Stimulated activated effector memory CD8-positive, alpha-beta T cell treated with anti-CD3 and anti-CD28 coated beads, Interleukin-12 subunit alpha, Interleukin-12 subunit beta, amount 100 ng/mL, for 72 hours (primary cell): ENCODE results near the gene ADAMTS14.

Experiments used
- ATAC-seq: fragments of 150-1000 bp; cut with Tn5 transposase; 2 replicates; pipeline ENCODE4 v1.10.0; 2021
- DNase-seq, 2 donors: peaks; one replicate each; pipeline ENCODE4 v3.0.0; 2021 to 2022; ENCODE audit warnings: low spot score in 2 of 2
- H3K27ac Mint-ChIP-seq: one replicate; pipeline ENCODE4 v1.8.0; 2022; ENCODE audit warnings: mild to moderate bottlenecking, mixed read lengths
- H3K36me3 Mint-ChIP-seq: one replicate; pipeline ENCODE4 v1.8.0; 2022; ENCODE audit warnings: mild to moderate bottlenecking, mixed read lengths
- H3K4me1 Mint-ChIP-seq: one replicate; pipeline ENCODE4 v1.8.0; 2022; ENCODE audit warnings: mixed read lengths
- H3K4me3 Mint-ChIP-seq: one replicate; pipeline ENCODE4 v1.8.0; 2022; ENCODE audit warnings: mild to moderate bottlenecking, mixed read lengths
- H3K9me3 Mint-ChIP-seq: one replicate; pipeline ENCODE4 v1.8.0; 2022; ENCODE audit warnings: mixed read lengths

Gene ADAMTS14

DNA sequence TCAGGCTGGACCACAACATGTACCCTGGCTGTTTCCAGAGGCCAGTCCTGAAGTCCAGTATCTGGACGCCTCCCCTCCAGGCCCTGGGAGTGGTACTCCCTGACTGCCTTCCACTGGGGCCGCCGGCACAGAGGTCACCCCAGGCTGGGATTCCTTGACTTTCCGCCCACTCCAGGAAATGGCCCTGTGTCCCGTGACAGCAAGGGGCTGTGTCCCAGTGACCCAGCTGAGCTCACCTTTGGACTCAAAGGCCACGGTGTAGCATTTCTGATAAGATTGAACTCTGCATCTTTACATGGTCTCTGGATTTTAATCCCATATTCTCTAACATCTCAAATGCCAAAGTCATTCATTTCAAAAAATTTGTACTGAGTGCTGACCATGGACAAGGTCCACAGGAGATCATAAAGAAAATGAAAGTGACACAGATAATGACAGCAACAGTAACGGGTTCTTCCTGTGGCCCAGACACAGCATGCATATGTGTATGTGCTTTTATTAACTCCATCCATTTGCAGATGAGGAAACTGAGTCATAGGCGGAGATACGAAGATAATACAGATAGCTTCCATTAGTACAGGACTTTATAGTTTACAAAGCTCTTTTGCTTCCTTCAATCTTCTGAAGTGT, 5.4 kb downstream of the ADAMTS14 start:
- Mint-ChIP-seq H3K4me1 (peaks cover 15% of the 10 kb centered on the region), H3K9me3 (no peaks in the 10 kb centered on the region), H3K27ac (no peak overlapping the region), H3K36me3 (no peaks in the 10 kb centered on the region), H3K4me3 (no peak overlapping the region)
- ATAC-seq (no peak), DNase-seq (no peak)

DNA sequence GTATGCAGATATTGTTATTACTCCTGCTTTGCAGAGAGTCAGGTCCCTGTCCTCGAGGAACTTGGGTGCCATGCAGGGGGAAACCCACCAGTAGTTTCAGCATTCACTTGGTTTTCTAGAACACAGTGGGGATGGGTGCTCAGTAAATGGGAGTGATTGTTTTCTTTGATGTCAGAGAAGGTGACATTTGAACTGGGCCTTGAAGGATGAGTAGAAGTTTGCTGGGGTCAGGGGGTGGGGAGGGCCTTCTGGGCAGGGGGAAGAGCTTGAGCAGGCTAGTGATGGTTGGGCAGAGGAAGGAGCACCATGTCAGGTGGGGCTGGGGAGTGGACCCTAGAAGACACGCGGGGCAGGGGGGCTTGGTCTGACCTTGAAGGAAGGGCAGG, 5.9 kb downstream of the ADAMTS14 start:
- no peaks in the 10 kb centered on the region for H3K9me3 Mint-ChIP-seq
- H3K4me3 Mint-ChIP-seq = no peak overlapping the region
- DNase-seq = no peak
- H3K36me3 Mint-ChIP-seq = no peaks in the 10 kb centered on the region
- H3K27ac Mint-ChIP-seq = peak overlapping the region; percentile 39
- ATAC-seq = no peak
- H3K4me1 Mint-ChIP-seq = peaks cover 15% of the 10 kb centered on the region

DNA sequence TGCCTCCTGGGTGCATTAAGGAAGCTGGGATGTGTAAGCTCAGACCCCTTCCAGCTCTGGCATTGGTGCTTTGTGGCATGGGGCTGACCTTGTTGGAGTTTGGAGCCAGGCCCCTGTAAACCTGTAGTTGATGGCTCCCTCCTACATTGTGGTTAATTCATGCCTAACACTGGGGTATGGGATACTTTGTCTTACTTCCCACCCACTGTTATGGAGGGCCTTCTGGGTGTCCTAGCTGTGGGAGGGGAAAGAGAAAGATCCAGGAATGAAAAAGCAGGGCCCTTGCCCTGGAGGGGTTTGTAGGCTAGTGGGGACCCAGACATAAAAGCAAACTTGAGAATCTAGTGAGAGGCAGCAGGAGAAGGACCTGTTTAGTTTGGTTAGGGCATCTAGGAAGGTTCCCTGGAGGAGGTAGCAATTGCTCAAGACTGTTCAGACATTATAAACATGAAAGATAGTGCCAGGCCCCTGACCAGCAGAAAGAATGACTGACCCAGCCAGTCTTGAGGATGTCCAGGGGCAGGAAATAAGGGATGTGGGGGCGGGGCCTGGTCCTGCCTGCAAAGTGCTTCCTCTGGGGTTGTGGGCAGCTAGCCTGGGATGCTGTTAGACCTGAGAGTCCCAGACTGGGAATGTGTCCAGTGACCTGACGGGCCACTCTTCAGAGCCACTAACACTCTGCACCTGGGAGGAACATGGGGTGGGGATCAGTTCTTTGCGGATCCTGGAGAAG, 6.6 kb downstream of the ADAMTS14 start:
- H3K36me3 Mint-ChIP-seq = no peaks in the 10 kb centered on the region
- H3K4me1 Mint-ChIP-seq = peaks cover 20% of the 10 kb centered on the region
- H3K27ac Mint-ChIP-seq = peak overlapping the region; percentile 39
- no peaks in the 10 kb centered on the region for H3K9me3 Mint-ChIP-seq
- DNase-seq (no peak), ATAC-seq (no peak)
- no peak overlapping the region for H3K4me3 Mint-ChIP-seq

DNA sequence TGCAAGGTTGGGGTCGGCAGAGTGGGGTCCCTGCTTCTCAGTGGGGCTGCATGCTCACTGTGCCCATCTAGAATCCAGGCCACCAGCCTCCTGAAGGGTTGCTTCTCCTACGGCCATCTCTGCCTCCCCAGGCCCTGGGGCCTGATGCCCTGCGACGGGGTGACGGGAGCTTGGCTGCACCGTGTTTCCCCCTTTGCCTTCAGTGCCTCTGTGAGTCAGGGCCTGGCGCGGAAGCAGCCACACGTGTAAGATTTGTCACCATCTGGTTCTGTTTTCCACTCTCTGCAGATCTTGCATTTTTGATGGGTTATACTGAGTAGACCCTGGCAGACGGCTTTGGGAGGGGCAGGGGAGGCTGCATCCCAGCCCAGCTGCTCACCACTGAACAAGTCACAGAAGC, 7.2 kb downstream of the ADAMTS14 start:
- Mint-ChIP-seq H3K9me3 (no peaks in the 10 kb centered on the region), H3K4me1 (peaks cover 21% of the 10 kb centered on the region), H3K4me3 (no peak overlapping the region), H3K27ac (no peak overlapping the region), H3K36me3 (no peaks in the 10 kb centered on the region)
- ATAC-seq = no peak
- no peak for DNase-seq

GRCh38 chr10:70680899-70681730, 8.8 kb downstream of the ADAMTS14 start:
- Mint-ChIP-seq H3K4me3 (no peak overlapping the region), H3K9me3 (no peaks in the 10 kb centered on the region), H3K27ac (no peak overlapping the region), H3K4me1 (peaks cover 26% of the 10 kb centered on the region), H3K36me3 (peaks cover 7% of the 10 kb centered on the region)
- DNase-seq (no peak), ATAC-seq (peak; percentile 3)

- peak overlapping the region; percentile 60 for H3K27ac Mint-ChIP-seq
- H3K9me3 Mint-ChIP-seq = no peaks in the 10 kb centered on the region
- peak; percentile 8 for ATAC-seq
Measured at GRCh38 chr10:70681731-70682005, 9.4 kb downstream of the ADAMTS14 start.

DNA sequence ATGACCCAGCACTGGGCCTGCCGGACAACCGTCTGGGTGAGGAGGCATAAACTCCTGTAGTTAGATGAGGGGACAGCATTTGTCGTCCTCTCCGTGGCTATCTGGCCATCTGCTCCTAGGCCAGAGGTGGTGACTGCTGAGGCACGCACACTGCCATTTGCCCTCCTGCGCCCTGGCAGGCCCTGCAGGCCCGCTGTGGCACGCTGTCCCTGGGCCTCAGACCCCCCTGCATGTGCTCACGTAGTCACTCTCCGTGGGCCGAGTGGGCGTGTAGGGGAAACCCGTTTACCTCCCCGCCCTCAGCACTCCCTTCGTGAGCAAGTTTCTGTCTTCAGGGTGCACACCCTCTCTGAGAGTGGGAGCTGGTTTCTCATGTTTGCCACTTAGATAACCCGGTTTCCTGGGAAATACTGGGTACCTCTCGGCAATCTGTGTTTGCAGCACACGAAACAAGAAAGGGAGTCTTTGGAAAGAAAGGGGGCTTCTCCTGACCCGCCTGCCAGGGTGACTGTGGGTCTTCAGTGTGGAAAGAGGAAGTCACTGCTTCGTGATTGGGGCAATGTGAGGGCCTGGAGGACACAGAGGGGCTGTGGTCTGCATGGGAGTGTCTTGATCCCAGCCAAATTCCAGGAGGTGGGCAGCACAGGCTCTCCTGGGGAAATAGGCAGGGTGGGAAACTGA, 10.8 kb downstream of the ADAMTS14 start:
- Mint-ChIP-seq H3K4me3 (no peak overlapping the region), H3K4me1 (peaks cover 26% of the 10 kb centered on the region), H3K27ac (peak overlapping the region; percentile 88), H3K9me3 (no peaks in the 10 kb centered on the region), H3K36me3 (peaks cover 7% of the 10 kb centered on the region)
- peak; percentile 73 for ATAC-seq
- DNase-seq = no peak

More at GRCh38 chr10:70681731-70682005, 9.4 kb downstream of the ADAMTS14 start:
- Mint-ChIP-seq H3K4me3 (no peak overlapping the region), H3K4me1 (peaks cover 26% of the 10 kb centered on the region), H3K36me3 (peaks cover 7% of the 10 kb centered on the region)
- DNase-seq = no peak

GRCh38 chr10:70683601-70683934, 11.3 kb downstream of the ADAMTS14 start:
- Mint-ChIP-seq H3K27ac (peak overlapping the region; percentile 88), H3K36me3 (peaks cover 7% of the 10 kb centered on the region), H3K4me3 (no peak overlapping the region), H3K4me1 (peaks cover 26% of the 10 kb centered on the region), H3K9me3 (no peaks in the 10 kb centered on the region)
- no peak for DNase-seq
- no peak for ATAC-seq

DNA sequence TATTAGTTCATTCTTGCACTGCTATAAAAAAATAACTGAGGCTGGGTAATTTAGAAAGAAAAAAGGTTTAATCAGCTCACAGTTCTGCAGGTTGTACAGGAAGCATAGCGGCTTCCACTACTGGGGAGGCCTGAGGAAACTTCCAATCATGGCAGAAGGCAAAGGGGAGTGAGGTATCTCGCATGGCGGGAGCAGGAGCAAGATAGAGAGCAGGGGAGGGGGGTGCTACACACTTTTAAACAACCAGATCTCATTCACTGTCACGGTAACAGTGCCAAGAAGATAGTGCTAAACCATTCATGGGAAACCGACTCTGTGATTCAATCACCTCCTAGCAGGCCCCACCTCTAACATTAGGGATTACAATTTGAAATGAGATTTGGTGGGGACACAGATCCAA, 11.6 kb downstream of the ADAMTS14 start:
- H3K4me3 Mint-ChIP-seq = no peak overlapping the region
- H3K9me3 Mint-ChIP-seq = no peaks in the 10 kb centered on the region
- peak overlapping the region; percentile 88 for H3K27ac Mint-ChIP-seq
- ATAC-seq (no peak), DNase-seq (no peak)
- peaks cover 26% of the 10 kb centered on the region for H3K4me1 Mint-ChIP-seq
- peaks cover 7% of the 10 kb centered on the region for H3K36me3 Mint-ChIP-seq

- H3K4me1 Mint-ChIP-seq = peaks cover 26% of the 10 kb centered on the region
- DNase-seq (no peak), ATAC-seq (no peak)
- H3K4me3 Mint-ChIP-seq = no peak overlapping the region
- H3K9me3 Mint-ChIP-seq = no peaks in the 10 kb centered on the region
- no peak overlapping the region for H3K27ac Mint-ChIP-seq
- H3K36me3 Mint-ChIP-seq = peaks cover 7% of the 10 kb centered on the region
Measured at GRCh38 chr10:70684374-70684773, 12.1 kb downstream of the ADAMTS14 start.

- Mint-ChIP-seq H3K27ac (peak overlapping the region; percentile 17), H3K4me3 (no peak overlapping the region), H3K4me1 (peaks cover 26% of the 10 kb centered on the region), H3K36me3 (peaks cover 7% of the 10 kb centered on the region), H3K9me3 (no peaks in the 10 kb centered on the region)
- ATAC-seq (no peak), DNase-seq (no peak)
Measured at GRCh38 chr10:70684839-70685454, 12.6 kb downstream of the ADAMTS14 start.

DNA sequence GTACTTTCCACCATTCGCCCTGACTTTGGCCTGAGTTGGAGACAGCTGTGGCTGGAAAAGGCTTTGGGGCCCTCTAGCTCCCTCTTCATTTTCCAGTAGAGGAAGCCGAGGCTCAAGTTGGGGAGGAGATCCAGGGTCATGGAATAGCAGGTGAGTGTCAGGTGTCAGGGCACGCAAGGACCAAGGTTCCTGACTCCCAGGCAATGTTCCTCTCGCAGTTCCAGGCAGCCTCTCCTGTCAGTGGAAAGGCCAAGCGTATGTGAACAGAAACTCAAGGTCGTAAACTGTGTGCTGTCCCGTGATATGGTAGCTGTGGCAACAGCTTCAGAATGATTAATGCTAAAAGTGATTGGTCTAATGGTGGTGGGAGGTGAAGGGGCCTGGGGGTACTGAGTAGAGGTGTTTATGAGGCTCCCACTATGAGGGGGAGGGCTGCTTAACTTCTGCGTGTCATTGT, 13.2 kb downstream of the ADAMTS14 start:
- DNase-seq (no peak), ATAC-seq (no peak)
- Mint-ChIP-seq H3K36me3 (peaks cover 7% of the 10 kb centered on the region), H3K4me1 (peaks cover 26% of the 10 kb centered on the region), H3K4me3 (no peak overlapping the region), H3K9me3 (no peaks in the 10 kb centered on the region), H3K27ac (peak overlapping the region; percentile 17)

DNA sequence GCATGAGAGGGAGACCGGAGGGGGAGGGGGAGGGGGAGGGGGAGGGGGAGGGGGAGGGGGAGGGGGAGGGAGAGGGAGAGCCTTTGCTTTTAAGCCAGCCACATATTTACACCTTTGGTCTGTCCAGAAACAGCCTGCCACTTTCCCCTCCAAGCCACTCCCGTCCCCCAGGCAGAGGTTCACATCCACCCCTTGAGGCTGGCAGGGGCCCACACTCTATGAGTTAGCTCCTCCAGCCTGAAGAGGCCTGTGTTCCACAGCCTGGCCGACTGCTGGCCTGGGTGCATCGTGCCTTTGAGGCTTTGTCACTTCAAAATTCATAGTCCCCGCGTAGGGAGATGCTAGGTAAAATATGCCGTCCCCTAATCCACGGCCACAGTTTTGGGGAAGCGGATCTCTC, 16.5 kb downstream of the ADAMTS14 start:
- ATAC-seq = no peak

GRCh38 chr10:70689661-70690060, 17.4 kb downstream of the ADAMTS14 start:
- Mint-ChIP-seq H3K27ac (no peak overlapping the region), H3K4me3 (no peak overlapping the region), H3K4me1 (peaks cover 13% of the 10 kb centered on the region), H3K36me3 (peaks cover 6% of the 10 kb centered on the region), H3K9me3 (no peaks in the 10 kb centered on the region)
- ATAC-seq (no peak), DNase-seq (no peak)

More for the DNA sequence above, 16.5 kb downstream of the ADAMTS14 start:
- no peak for DNase-seq
- Mint-ChIP-seq H3K9me3 (no peaks in the 10 kb centered on the region), H3K27ac (no peak overlapping the region), H3K4me1 (peaks cover 14% of the 10 kb centered on the region), H3K36me3 (peaks cover 7% of the 10 kb centered on the region), H3K4me3 (no peak overlapping the region)

DNA sequence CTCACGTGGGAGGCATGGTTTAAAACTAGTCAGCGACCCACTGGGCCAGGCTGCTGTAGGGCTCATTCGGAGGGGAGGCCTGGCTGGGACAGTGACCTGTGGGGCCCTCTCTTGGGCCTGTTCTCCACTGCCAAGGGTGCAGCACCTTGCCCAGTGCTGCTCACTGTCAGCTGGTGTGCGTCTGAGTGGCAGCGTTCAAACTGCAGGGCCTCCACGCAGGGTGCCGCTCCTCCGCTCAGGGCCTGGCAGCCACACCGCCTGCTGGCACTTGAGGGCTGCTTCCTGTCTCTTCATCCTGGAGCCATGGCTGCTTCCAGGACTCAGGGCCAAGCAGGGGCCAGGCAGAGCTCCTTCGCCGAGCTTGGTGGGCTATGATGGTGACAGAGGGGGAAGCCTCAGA, 18.3 kb downstream of the ADAMTS14 start:
- no peak overlapping the region for H3K27ac Mint-ChIP-seq
- H3K4me3 Mint-ChIP-seq = no peak overlapping the region
- no peaks in the 10 kb centered on the region for H3K36me3 Mint-ChIP-seq
- ATAC-seq (peak; percentile 16), DNase-seq (no peak)
- no peaks in the 10 kb centered on the region for H3K9me3 Mint-ChIP-seq
- peaks cover 8% of the 10 kb centered on the region for H3K4me1 Mint-ChIP-seq
